HG03378 (cell line): ENCODE results near the gene ZNF416.

ENCODE experiments used
- ATAC-seq: cut with Tn5 transposase; IDR thresholded peaks from one replicate; pipeline ENCODE4 v1.9.1; 2021; ENCODE audit warnings: mild to moderate bottlenecking, moderate library complexity; ENCODE audit not compliant: unreplicated experiment

ZNF416 gene

GRCh38 chr19:57578487-57579205, at the start of gene ZNF416:
ZNF416 (minus strand) TSS chr19:57578911; CDS start chr19:57578704, 207 bp downstream.
- peak; percentile 94 for ATAC-seq

- no peak for ATAC-seq
These were observed 44.4 kb upstream of the ZNF416 start for GRCh38 chr19:57623091-57623490.

- ATAC-seq: no peak
These were observed 42.1 kb upstream of the ZNF416 start for GRCh38 chr19:57620673-57621348.

GRCh38 chr19:57615346-57615745, 36.6 kb upstream of the ZNF416 start:
- no peak for ATAC-seq

GRCh38 chr19:57613941-57614743, 35.4 kb upstream of the ZNF416 start, which contains the start of gene ZNF134:
ZNF134 (plus strand) TSS chr19:57614242; CDS start chr19:57619469, 5,227 bp downstream.
- ATAC-seq: peak; percentile 75

GRCh38 chr19:57611113-57611512, 32.4 kb upstream of the ZNF416 start:
- no peak for ATAC-seq

- ATAC-seq: no peak
These were observed 28.2 kb upstream of the ZNF416 start for GRCh38 chr19:57606931-57607330.

GRCh38 chr19:57599761-57600383, 21.2 kb upstream of the ZNF416 start, which contains the start of gene ZNF530:
ZNF530 (plus strand) TSS chr19:57599885; CDS start chr19:57604346, 4,461 bp downstream.
- peak; percentile 85 for ATAC-seq

GRCh38 chr19:57599377-57599760, 20.7 kb upstream of the ZNF416 start:
- ATAC-seq: no peak

GRCh38 chr19:57587529-57587928, 8.8 kb upstream of the ZNF416 start:
- no peak for ATAC-seq

GRCh38 chr19:57583521-57584416, 5.1 kb upstream of the ZNF416 start, which contains the start of gene ZIK1:
ZIK1 (plus strand) TSS chr19:57584145; CDS start chr19:57584357, 212 bp downstream.
- ATAC-seq: peak; percentile 70

GRCh38 chr19:57583104-57583520, 4.4 kb upstream of the ZNF416 start:
- no peak for ATAC-seq

- no peak for ATAC-seq
These were observed 2.0 kb downstream of the ZNF416 start for GRCh38 chr19:57576661-57577060.

GRCh38 chr19:57572415-57572947, 6.2 kb downstream of the ZNF416 start:
- no peak for ATAC-seq

- ATAC-seq: no peak
These were observed 8.0 kb downstream of the ZNF416 start for GRCh38 chr19:57570707-57571106.

GRCh38 chr19:57566396-57567265, 12.1 kb downstream of the ZNF416 start:
- no peak for ATAC-seq

- ATAC-seq: no peak
These were observed 15.2 kb downstream of the ZNF416 start for GRCh38 chr19:57563547-57563946.

- ATAC-seq: no peak
These were observed 18.6 kb downstream of the ZNF416 start for GRCh38 chr19:57560049-57560491.
